ENCODE measurements around the gene UBA52. TPM values are rescaled to one million over a fixed set of nuclear protein-coding genes. Genes with fewer than 3 reads are reported as not detected.
"Not testable (repeated sequence)": the region's sequence is repeated elsewhere in the genome, so short reads cannot be mapped to it uniquely, and the experiment has no call there.

Gene UBA52
- total and polyA plus RNA-seq, 2 of the 13 experiments (the other 11 are each of a cell fraction or from before 2014, with no cell fraction given): 959 to 1,782 TPM

GRCh38 chr19:18600692-18601397 lies 29.2 kb downstream of the UBA52 start:
- H3K4me3 ChIP-seq (replicated peaks in 1 of 3; ENCODE audit: insufficient read depth in 1 of 3, low read depth in 2 of 3, low read length in 3 of 3); DNase-seq (ENCODE audit: low spot score); H2AFZ ChIP-seq (ENCODE audit: low read length); ATAC-seq; intact Hi-C loops (cut with micrococcal nuclease; ENCODE audit: unreplicated experiment); H3K4me2 ChIP-seq (ENCODE audit: low read depth, low read length); H3K9ac ChIP-seq (ENCODE audit: insufficient read depth, low read depth, low read length); H3K27me3 ChIP-seq (ENCODE audit: control insufficient read depth in 1 of 2, insufficient read depth in 2 of 2, low read length in 2 of 2); CTCF ChIA-PET (ENCODE audit: low intra/inter-chr PET ratio, low total read pairs); in situ Hi-C loops (cut with HindIII; ENCODE audit: extremely low pct_ligation_motif_present, low pct_unique_long_range_greater_than_20kb); FAIRE-seq; POLR2A ChIA-PET; H3K27ac ChIP-seq (ENCODE audit: extremely low read length, insufficient read depth, low read length); H3K9me3 ChIP-seq (ENCODE audit: low read length); BruUV-seq (replicated peaks): not testable (repeated sequence)
- Histone ChIP-seq H4K20me1 (ENCODE audit: insufficient read depth, low read length) (peaks cover 28% of the 10 kb centered on the region), H3K4me1 (ENCODE audit: insufficient read depth, low read length) (peaks cover 28% of the 10 kb centered on the region), H3K36me3 (replicated peaks in 1 of 2; ENCODE audit: control insufficient read depth in 1 of 2, insufficient read depth in 2 of 2, low read length in 2 of 2) (peaks cover 17 to 42% of the 10 kb centered on the region in 2 experiments; a peak in 4 of 5 replicates), H3K79me2 (ENCODE audit: insufficient read depth, low read length) (peaks cover 34% of the 10 kb centered on the region)
- 0 out of 2 replicates have a peak, but pooled peaks have one; percentile 64 for TF ChIP-seq ZKSCAN1 (IDR thresholded peaks at IDR 0.05; ENCODE audit: low read length)
- 97% methylated on average over 15 of the region's 15 CpGs for WGBS (ENCODE audit: low lambda C conversion rate)

DNA sequence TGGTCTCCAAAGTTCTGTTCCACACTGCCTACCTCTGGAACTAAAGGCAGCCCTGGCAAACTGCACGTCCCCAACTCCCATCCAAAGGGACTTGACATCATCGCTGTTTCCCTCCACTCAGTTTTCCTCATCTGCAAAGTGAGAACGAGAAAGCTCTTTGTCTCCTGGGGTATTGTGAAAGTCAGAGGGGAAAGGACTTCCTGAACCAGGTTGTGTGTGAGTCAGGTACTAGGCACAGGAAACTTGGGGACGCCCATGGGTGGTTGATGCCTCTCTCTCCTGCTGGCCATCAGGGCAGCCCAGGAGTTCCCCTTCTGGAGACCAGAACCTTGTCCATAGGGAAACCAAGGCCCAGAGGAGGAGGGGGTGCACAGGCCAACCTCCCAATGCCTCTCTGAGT lies 30.2 kb downstream of the UBA52 start:
- H3K4me2 ChIP-seq (ENCODE audit: low read depth, low read length): no peak overlapping the region
- no TSS peak for BruUV-seq (replicated peaks)
- H3K4me3 ChIP-seq (replicated peaks in 1 of 3; ENCODE audit: insufficient read depth in 1 of 3, low read depth in 2 of 3, low read length in 3 of 3): no peak overlapping the region
- peaks cover 17 to 32% of the 10 kb centered on the region in 2 experiments; a peak in 3 of 5 replicates for H3K36me3 ChIP-seq (replicated peaks in 1 of 2; ENCODE audit: control insufficient read depth in 1 of 2, insufficient read depth in 2 of 2, low read length in 2 of 2)
- H3K27me3 ChIP-seq (ENCODE audit: control insufficient read depth in 1 of 2, insufficient read depth in 2 of 2, low read length in 2 of 2): no peaks in the 10 kb centered on the region; a peak in 1 of 5 replicates
- in situ Hi-C loops (cut with HindIII; ENCODE audit: extremely low pct_ligation_motif_present, low pct_unique_long_range_greater_than_20kb) (no loop called here), intact Hi-C loops (cut with micrococcal nuclease; ENCODE audit: unreplicated experiment) (no loop called here)
- WGBS (ENCODE audit: low lambda C conversion rate): 94% methylated on average over 4 of the region's 4 CpGs
- no peak overlapping the region for H3K27ac ChIP-seq (ENCODE audit: extremely low read length, insufficient read depth, low read length)
- no peak for ATAC-seq
- POLR2A ChIA-PET: interaction anchor here (0.6 kb wide), 1 partner anchor 59 kb away, joined by 5 read pairs; no protein-coding TSS in a partner anchor
- H4K20me1 ChIP-seq (ENCODE audit: insufficient read depth, low read length): peaks cover 26% of the 10 kb centered on the region
- no peak overlapping the region for H2AFZ ChIP-seq (ENCODE audit: low read length)
- CTCF ChIA-PET (ENCODE audit: low intra/inter-chr PET ratio, low total read pairs): no interaction called here
- no peak overlapping the region for H3K9ac ChIP-seq (ENCODE audit: insufficient read depth, low read depth, low read length)
- no peaks in the 10 kb centered on the region for H3K9me3 ChIP-seq (ENCODE audit: low read length)
- FAIRE-seq: no peak
- H3K79me2 ChIP-seq (ENCODE audit: insufficient read depth, low read length): peaks cover 34% of the 10 kb centered on the region
- H3K4me1 ChIP-seq (ENCODE audit: insufficient read depth, low read length): peaks cover 28% of the 10 kb centered on the region
- DNase-seq (ENCODE audit: low spot score): no peak
- TF ChIP-seq TFAP4 (IDR thresholded peaks at IDR 0.05; ENCODE audit: borderline replicate concordance, low read depth) (no peak), ZEB1 (IDR thresholded peaks at IDR 0.05; ENCODE audit: insufficient replicate concordance, low read depth) (no peak), KDM5B (CRISPR knock-in tag; IDR thresholded peaks at IDR 0.05; ENCODE audit: borderline replicate concordance) (no peak), TFDP2 (CRISPR knock-in tag; IDR thresholded peaks at IDR 0.05) (no peak), ZNF761 (CRISPR knock-in tag; conservative IDR thresholded peaks at IDR 0.05) (no peak), SMAD9 (CRISPR knock-in tag; IDR thresholded peaks at IDR 0.05) (no peak), ZNF547 (CRISPR knock-in tag; IDR thresholded peaks at IDR 0.05) (no peak), CBFB (CRISPR knock-in tag; IDR thresholded peaks at IDR 0.05) (no peak), SMC3 (IDR thresholded peaks at IDR 0.05; ENCODE audit: low read length) (no peak), LBX2 (CRISPR knock-in tag; IDR thresholded peaks at IDR 0.05; ENCODE audit: borderline replicate concordance) (no peak), ZNF274 (CRISPR knock-in tag; IDR thresholded peaks at IDR 0.05) (no peak)
- TF ChIP-seq, protein P1, sequence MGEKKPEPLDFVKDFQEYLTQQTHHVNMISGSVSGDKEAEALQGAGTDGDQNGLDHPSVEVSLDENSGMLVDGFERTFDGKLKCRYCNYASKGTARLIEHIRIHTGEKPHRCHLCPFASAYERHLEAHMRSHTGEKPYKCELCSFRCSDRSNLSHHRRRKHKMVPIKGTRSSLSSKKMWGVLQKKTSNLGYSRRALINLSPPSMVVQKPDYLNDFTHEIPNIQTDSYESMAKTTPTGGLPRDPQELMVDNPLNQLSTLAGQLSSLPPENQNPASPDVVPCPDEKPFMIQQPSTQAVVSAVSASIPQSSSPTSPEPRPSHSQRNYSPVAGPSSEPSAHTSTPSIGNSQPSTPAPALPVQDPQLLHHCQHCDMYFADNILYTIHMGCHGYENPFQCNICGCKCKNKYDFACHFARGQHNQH (CRISPR knock-in tag; IDR thresholded peaks at IDR 0.05): no peak
- TF ChIP-seq, protein P2, sequence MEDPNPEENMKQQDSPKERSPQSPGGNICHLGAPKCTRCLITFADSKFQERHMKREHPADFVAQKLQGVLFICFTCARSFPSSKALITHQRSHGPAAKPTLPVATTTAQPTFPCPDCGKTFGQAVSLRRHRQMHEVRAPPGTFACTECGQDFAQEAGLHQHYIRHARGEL (CRISPR knock-in tag; IDR thresholded peaks at IDR 0.05): no peak
